GM21447 (cell line): ENCODE results near the gene SP8.
"Not testable (repeated sequence)": the region's sequence is repeated elsewhere in the genome, so short reads cannot be mapped to it uniquely, and the experiment has no call there.

ENCODE experiments used
- ATAC-seq: cut with Tn5 transposase; IDR thresholded peaks from one replicate; pipeline ENCODE4 v1.9.1; 2021; ENCODE audit not compliant: unreplicated experiment

SP8 gene

GRCh38 chr7:20786779-20787659 lies at the start of gene SP8:
Gene SP8 (minus strand): TSS chr7:20786886. CDS start chr7:20786798, 88 bp downstream.
- no peak for ATAC-seq

GRCh38 chr7:20836424-20836823 lies 49.7 kb upstream of the SP8 start:
- peak; percentile 81 for ATAC-seq

- ATAC-seq = no peak
Observed at GRCh38 chr7:20835111-20835750, 48.5 kb upstream of the SP8 start.

GRCh38 chr7:20834656-20835055 lies 48.0 kb upstream of the SP8 start:
- no peak for ATAC-seq

GRCh38 chr7:20831956-20832355 lies 45.3 kb upstream of the SP8 start:
- no peak for ATAC-seq

- no peak for ATAC-seq
Observed at GRCh38 chr7:20831451-20831850, 44.8 kb upstream of the SP8 start.

- no peak for ATAC-seq
Observed at GRCh38 chr7:20828947-20829346, 42.3 kb upstream of the SP8 start.

- ATAC-seq = no peak
Observed at GRCh38 chr7:20827172-20827571, 40.5 kb upstream of the SP8 start.

- no peak for ATAC-seq
Observed at GRCh38 chr7:20826243-20826642, 39.6 kb upstream of the SP8 start.

- ATAC-seq = no peak
Observed at GRCh38 chr7:20825555-20825954, 38.9 kb upstream of the SP8 start.

- not testable (repeated sequence) for ATAC-seq
Observed at GRCh38 chr7:20821390-20821789, 34.7 kb upstream of the SP8 start.

- ATAC-seq = no peak
Observed at GRCh38 chr7:20816372-20816959, 29.8 kb upstream of the SP8 start.

GRCh38 chr7:20804345-20804744 lies 17.7 kb upstream of the SP8 start:
- ATAC-seq = no peak

GRCh38 chr7:20799566-20800366 lies 13.1 kb upstream of the SP8 start:
- ATAC-seq = no peak

GRCh38 chr7:20798694-20799121 lies 12.0 kb upstream of the SP8 start:
- no peak for ATAC-seq

GRCh38 chr7:20798081-20798693 lies 11.5 kb upstream of the SP8 start:
- ATAC-seq = peak; percentile 77

GRCh38 chr7:20797462-20798080 lies 10.9 kb upstream of the SP8 start:
- peak; percentile 67 for ATAC-seq

- no peak for ATAC-seq
Observed at GRCh38 chr7:20797042-20797461, 10.4 kb upstream of the SP8 start.

- ATAC-seq = no peak
Observed at GRCh38 chr7:20796500-20796899, 9.8 kb upstream of the SP8 start.

- no peak for ATAC-seq
Observed at GRCh38 chr7:20795881-20796280, 9.2 kb upstream of the SP8 start.
